DOHH2 (cell line): ENCODE measurements around the gene S100A4.

ENCODE experiments used
- EZH2phosphoT487 ChIP-seq: fragments of 200-600 bp; sonication (generic); IDR thresholded peaks from 2 replicates; pipeline ENCODE4 v1.6.1; 2017; ENCODE audit warnings: borderline replicate concordance, mild to moderate bottlenecking, antibody characterized with exemption, low read length, moderate library complexity, mixed read lengths
- TF ChIP-seq, protein P1 (sequence below): fragments of 200-600 bp; sonication (generic); IDR thresholded peaks from one replicate; pipeline ENCODE4 v1.5.1; 2014; ENCODE audit warnings: antibody characterized with exemption, mild to moderate bottlenecking, low read depth, low read length; ENCODE audit not compliant: poor library complexity, severe bottlenecking

GRCh38 chr1:153541641-153542590 lies 3.7 kb downstream of the S100A4 start:
- TF ChIP-seq, protein P1, sequence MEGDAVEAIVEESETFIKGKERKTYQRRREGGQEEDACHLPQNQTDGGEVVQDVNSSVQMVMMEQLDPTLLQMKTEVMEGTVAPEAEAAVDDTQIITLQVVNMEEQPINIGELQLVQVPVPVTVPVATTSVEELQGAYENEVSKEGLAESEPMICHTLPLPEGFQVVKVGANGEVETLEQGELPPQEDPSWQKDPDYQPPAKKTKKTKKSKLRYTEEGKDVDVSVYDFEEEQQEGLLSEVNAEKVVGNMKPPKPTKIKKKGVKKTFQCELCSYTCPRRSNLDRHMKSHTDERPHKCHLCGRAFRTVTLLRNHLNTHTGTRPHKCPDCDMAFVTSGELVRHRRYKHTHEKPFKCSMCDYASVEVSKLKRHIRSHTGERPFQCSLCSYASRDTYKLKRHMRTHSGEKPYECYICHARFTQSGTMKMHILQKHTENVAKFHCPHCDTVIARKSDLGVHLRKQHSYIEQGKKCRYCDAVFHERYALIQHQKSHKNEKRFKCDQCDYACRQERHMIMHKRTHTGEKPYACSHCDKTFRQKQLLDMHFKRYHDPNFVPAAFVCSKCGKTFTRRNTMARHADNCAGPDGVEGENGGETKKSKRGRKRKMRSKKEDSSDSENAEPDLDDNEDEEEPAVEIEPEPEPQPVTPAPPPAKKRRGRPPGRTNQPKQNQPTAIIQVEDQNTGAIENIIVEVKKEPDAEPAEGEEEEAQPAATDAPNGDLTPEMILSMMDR = no peak
- no peak for TF ChIP-seq EZH2phosphoT487
